NCI-H1694 treated with DMSO at 0.1 percent for 48 hours (cell line): ENCODE data around the gene SAG.

Source experiments
- DNase-seq: peaks from one replicate; lab custom pipeline; 2025; lab: John Stamatoyannopoulos, UW

The SAG gene

GRCh38 chr2:233307565-233307964 is at the start of gene SAG:
TSS of gene SAG (plus strand) at chr2:233307816. CDS start at chr2:233309190, 1,374 bp downstream.
- no peak for DNase-seq

GRCh38 chr2:233258211-233258610 is 49.4 kb upstream of the SAG start:
- DNase-seq = peak; percentile 25

- no peak for DNase-seq
Observed at GRCh38 chr2:233259730-233260129, 47.9 kb upstream of the SAG start.

GRCh38 chr2:233260661-233261060 is 47.0 kb upstream of the SAG start:
- DNase-seq = no peak

GRCh38 chr2:233261819-233262555 is 45.6 kb upstream of the SAG start:
- DNase-seq = no peak

GRCh38 chr2:233262562-233262961 is 45.1 kb upstream of the SAG start:
- DNase-seq = no peak

- no peak for DNase-seq
Observed at GRCh38 chr2:233263045-233263570, 44.5 kb upstream of the SAG start.

- DNase-seq = no peak
Observed at GRCh38 chr2:233264667-233265066, 42.9 kb upstream of the SAG start.

- no peak for DNase-seq
Observed at GRCh38 chr2:233265899-233266431, 41.7 kb upstream of the SAG start.

- no peak for DNase-seq
Observed at GRCh38 chr2:233266481-233266880, 41.1 kb upstream of the SAG start.

GRCh38 chr2:233267516-233268245 is 39.9 kb upstream of the SAG start:
- DNase-seq = no peak

- DNase-seq = no peak
Observed at GRCh38 chr2:233270366-233270765, 37.2 kb upstream of the SAG start.

GRCh38 chr2:233270951-233271350 is 36.7 kb upstream of the SAG start:
- no peak for DNase-seq

- DNase-seq = no peak
Observed at GRCh38 chr2:233271693-233272092, 35.9 kb upstream of the SAG start.

GRCh38 chr2:233273120-233273519 is 34.5 kb upstream of the SAG start:
- no peak for DNase-seq

- no peak for DNase-seq
Observed at GRCh38 chr2:233275223-233275622, 32.4 kb upstream of the SAG start.

GRCh38 chr2:233278921-233279320 is 28.7 kb upstream of the SAG start:
- DNase-seq = no peak

- DNase-seq = no peak
Observed at GRCh38 chr2:233280114-233280693, 27.4 kb upstream of the SAG start.

- no peak for DNase-seq
Observed at GRCh38 chr2:233281553-233281952, 26.1 kb upstream of the SAG start.

- no peak for DNase-seq
Observed at GRCh38 chr2:233281992-233282603, 25.5 kb upstream of the SAG start.

GRCh38 chr2:233285921-233286320 is 21.7 kb upstream of the SAG start:
- DNase-seq = no peak

- no peak for DNase-seq
Observed at GRCh38 chr2:233287871-233288270, 19.7 kb upstream of the SAG start.
